HEK293T (cell line): Measurements from ENCODE around the gene RAB44.

Source experiments
- BHLHE40 ChIP-seq: fragments of 450-650 bp; IDR thresholded peaks from 2 replicates; pipeline ENCODE4 v1.6.1; 2016; ENCODE audit warnings: mild to moderate bottlenecking, moderate library complexity, borderline replicate concordance
- SP1 ChIP-seq: fragments of 450-650 bp; IDR thresholded peaks from 2 replicates; pipeline ENCODE4 v1.6.1; 2017

- TF ChIP-seq BHLHE40, result no peak
- no peak for TF ChIP-seq SP1
Measured at GRCh38 chr6:36725581-36725980, 28.0 kb downstream of the RAB44 start.
